HG02623 (cell line): Measurements from ENCODE around the gene UBAP1.
"Not testable (repeated sequence)": the region's sequence is repeated elsewhere in the genome, so short reads cannot be mapped to it uniquely, and the experiment has no call there.

Source experiments
- ATAC-seq: cut with Tn5 transposase; IDR thresholded peaks from one replicate; pipeline ENCODE4 v1.9.1; 2021; ENCODE audit warnings: moderate library complexity; ENCODE audit not compliant: unreplicated experiment

The UBAP1 gene

GRCh38 chr9:34178436-34179212, at the start of gene UBAP1:
Gene UBAP1, plus strand, starts transcription at chr9:34179043. Its CDS starts 41,872 bp downstream, at chr9:34220915.
- ATAC-seq, result peak; percentile 94

- ATAC-seq, result no peak
Observed at GRCh38 chr9:34131571-34131970, 47.3 kb upstream of the UBAP1 start.

- ATAC-seq, result no peak
Observed at GRCh38 chr9:34133436-34133949, 45.4 kb upstream of the UBAP1 start.

GRCh38 chr9:34134521-34134920, 44.3 kb upstream of the UBAP1 start:
- ATAC-seq, result no peak

- not testable (repeated sequence) for ATAC-seq
Observed at GRCh38 chr9:34138644-34139043, 40.2 kb upstream of the UBAP1 start.

GRCh38 chr9:34139477-34140146, 39.2 kb upstream of the UBAP1 start:
- no peak for ATAC-seq

- ATAC-seq, result no peak
Observed at GRCh38 chr9:34140853-34141252, 38.0 kb upstream of the UBAP1 start.

GRCh38 chr9:34143116-34143515, 35.7 kb upstream of the UBAP1 start:
- no peak for ATAC-seq

GRCh38 chr9:34145165-34145564, 33.7 kb upstream of the UBAP1 start:
- ATAC-seq, result no peak

GRCh38 chr9:34151398-34151797, 27.4 kb upstream of the UBAP1 start:
- ATAC-seq, result no peak

GRCh38 chr9:34154057-34154456, 24.8 kb upstream of the UBAP1 start:
- no peak for ATAC-seq

GRCh38 chr9:34157318-34157717, 21.5 kb upstream of the UBAP1 start:
- ATAC-seq, result no peak

GRCh38 chr9:34157898-34158297, 20.9 kb upstream of the UBAP1 start:
- no peak for ATAC-seq

GRCh38 chr9:34158362-34158869, 20.4 kb upstream of the UBAP1 start:
- ATAC-seq, result no peak

- ATAC-seq, result no peak
Observed at GRCh38 chr9:34163434-34163833, 15.4 kb upstream of the UBAP1 start.

GRCh38 chr9:34169125-34169524, 9.7 kb upstream of the UBAP1 start:
- ATAC-seq, result no peak

GRCh38 chr9:34170237-34170991, 8.4 kb upstream of the UBAP1 start:
- no peak for ATAC-seq

GRCh38 chr9:34171753-34172535, 6.9 kb upstream of the UBAP1 start:
- ATAC-seq, result peak; percentile 58

GRCh38 chr9:34176089-34176488, 2.8 kb upstream of the UBAP1 start:
- ATAC-seq, result no peak

- no peak for ATAC-seq
Observed at GRCh38 chr9:34177593-34178435, 1.0 kb upstream of the UBAP1 start.
